GM18499 (cell line): Measurements from ENCODE around the gene C1QTNF2.
"Not testable (repeated sequence)": the region's sequence is repeated elsewhere in the genome, so short reads cannot be mapped to it uniquely, and the experiment has no call there.

Source experiments
- ATAC-seq: cut with Tn5 transposase; IDR thresholded peaks from one replicate; pipeline ENCODE4 v1.9.1; 2021; ENCODE audit warnings: moderate number of reproducible peaks; ENCODE audit not compliant: insufficient read depth, unreplicated experiment

The C1QTNF2 gene

DNA sequence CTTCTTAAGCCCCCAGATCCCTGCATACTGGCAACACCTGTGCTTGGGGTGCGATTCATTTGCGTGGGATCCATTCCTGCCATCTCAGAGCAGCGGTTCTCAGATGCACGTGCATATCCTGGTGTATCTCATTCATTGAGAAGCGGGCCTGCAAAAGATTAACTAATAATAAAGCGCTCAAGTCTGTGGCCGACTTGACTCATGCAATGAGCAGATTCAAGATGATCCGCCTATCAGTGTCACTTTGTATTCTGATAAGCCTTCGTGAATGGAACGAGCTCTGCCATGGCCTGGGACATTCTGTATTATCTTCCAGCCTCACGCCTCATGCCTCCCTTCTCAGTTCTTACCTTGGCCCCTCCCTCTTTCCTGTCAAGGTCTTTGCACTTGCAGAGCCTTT, 22.3 kb downstream of the C1QTNF2 start:
- ATAC-seq = no peak

DNA sequence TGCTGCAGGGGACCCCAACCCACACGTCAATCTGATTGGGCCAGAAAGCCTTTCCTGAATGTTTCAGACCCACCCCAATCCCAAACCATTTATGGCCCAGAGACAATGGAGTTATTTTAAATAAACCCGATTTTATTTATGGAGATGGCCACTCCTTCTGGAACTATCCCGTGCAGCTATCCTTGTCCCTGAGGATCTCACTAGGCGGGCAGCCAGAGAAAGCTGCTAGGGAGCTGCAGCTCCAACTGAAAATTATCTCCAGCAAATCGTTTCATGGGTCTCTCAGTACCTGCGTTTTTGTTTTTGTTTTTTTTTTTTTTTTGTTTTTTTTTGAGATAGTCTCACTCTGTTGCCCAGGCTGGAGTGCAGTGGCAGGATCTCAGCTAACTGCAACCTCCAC, 23.0 kb downstream of the C1QTNF2 start:
- ATAC-seq = no peak

DNA sequence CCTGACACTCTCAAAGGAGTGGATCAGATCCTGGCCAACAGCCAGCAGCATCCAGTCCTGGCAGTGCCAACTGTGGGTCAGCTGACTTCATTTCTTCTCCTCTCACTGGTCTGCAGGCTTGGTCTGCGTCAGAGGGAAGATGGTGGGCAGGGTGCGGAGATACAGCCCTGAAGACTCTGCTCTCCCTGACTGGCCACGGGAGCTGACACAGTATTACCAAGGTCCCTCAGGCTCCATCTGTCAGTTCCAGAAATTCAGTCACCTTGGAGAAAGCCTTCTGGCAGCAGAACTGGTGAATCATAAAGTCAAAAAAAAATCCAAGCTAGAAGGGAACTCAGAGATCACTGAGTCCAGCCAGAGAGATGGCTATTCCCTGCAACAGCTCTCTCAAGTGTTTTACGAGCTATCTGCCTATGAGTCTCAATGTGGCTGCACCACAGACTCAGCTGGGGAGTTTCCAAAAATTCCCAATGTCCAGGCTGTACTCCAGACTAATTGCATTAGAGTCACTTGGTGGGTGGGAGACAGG, 27.9 kb downstream of the C1QTNF2 start:
- no peak for ATAC-seq

DNA sequence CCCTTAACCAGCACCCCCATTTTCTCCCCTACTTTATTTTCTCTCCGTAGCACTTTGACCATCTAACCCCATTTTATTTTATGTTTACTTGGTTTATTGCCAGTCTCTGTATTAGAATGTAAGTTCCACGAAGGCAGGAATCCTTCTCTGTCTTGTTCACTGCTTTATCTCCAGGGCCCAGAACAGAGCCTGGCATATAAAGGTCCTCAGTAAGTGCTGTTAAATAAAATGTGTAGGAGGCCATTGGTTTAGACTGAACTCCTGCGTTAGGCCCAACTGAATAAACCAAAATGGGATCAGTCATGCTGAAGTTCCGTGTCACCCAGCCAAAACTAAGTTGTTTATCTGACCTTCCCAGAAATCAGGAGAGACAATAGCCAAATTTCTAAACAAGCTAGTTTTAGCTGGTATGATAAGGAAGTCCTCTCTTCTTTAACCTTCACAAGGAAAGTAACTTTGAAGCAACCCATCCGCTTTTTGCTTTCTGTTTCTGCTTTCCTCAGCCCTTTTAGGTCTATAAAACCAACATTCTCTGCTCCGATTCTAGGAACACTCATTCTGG, 29.0 kb downstream of the C1QTNF2 start:
- ATAC-seq = no peak

DNA sequence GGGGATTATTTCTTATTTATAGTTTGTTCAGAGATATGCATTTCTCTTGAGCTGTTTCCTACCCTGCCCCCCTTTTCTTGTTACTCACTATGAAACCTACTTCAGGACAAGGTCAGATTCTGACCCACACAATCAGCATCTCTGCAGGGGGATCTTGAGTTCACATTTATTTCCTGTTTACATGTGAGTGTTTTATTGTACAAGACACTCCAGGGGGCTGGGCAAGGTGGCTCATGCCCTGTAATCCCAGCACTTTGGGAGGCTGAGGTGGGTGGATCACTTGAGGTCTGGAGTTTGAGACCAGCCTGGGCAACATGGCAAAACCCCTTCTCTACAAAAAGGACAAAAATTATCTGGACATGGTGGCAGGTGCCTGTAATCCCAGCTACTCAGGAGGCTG, 29.9 kb downstream of the C1QTNF2 start:
- ATAC-seq = not testable (repeated sequence)

DNA sequence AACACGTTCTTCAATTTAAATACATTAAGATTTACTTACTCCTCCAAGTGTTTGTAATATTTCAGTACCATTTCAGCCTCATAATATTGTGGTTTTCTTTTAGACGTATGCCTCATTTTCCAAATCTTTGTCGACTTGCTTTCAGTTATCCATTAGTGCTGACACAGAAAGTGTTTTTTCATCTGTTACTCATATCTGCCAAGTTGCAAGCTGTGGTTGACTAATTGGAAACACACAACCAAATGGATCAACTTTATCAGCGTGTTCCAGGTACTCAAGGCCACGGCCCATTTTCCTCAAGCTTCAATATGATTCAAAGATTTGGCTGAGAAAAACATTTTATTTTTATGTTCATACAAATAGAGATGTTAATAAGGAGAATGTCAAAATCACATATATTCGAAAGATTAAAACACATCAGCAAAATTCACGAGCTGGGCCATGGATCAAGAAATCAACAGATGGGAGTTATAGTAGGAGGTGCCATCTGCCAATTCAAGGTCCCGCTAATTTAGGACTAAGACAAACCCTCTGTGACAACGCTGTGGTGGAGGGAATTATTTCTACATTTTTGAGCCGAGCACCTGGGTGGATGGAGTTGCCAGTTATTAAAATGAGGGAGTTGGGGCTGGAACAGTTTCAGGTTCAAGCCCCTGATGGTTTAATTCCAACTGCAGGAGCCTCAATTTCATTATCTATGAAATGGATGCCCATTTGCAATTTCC, 30.9 kb downstream of the C1QTNF2 start:
- no peak for ATAC-seq

DNA sequence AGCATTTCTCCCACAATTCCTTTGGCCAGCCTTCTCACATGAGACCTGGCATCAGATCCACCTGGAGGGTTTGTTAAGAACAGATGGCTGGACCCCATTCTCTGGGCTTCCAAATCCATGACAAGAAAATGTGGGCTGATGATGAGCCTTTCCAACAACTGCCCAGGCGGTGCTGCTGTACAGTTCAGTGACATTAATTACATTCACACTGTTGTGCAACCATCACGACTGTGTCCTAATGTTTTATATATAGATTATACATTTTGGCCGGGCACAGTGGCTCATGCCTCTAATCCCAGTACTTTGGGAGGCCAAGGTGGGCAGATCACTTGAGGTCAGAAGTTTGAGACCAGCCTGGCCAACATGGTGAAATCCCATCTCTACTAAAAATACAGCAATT, 35.7 kb downstream of the C1QTNF2 start:
- not testable (repeated sequence) for ATAC-seq

DNA sequence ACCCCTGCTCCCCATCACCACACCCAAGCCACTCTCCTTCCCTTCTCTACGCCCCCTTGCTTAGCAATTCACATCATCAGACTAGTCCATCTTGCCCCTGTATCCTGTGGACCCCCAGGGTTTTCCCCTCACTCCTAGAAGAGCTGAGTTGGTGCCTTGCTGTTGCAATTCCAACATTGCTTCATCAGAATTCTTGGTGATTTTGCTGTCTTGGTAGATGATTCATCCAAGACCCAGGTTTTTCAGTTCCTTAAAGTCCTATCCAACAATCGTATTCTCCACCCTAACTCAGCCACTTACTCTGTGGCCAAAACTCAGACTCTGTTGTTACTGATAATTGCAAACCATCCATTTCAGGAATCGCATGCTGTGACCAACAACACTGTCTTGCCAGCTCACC, 36.7 kb downstream of the C1QTNF2 start:
- ATAC-seq = no peak

DNA sequence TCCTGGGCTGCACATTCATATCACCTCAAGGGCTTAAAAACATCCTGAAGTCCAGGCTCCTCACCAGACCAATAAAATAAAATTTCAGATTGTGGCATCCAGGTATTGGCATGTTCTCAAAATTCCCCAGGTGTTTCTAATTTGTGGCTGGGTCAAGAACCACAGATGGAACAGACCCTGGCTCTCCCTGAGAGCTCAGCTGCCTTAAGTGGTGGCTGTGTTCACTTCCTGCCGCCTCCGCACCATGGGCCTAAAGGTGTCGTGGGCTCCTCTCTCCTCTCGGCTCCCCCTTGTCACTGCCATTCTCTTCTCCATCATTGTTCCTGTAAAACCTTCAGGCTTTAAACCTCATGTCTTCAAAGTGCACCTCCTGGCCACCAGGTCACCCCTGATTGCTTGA, 40.2 kb downstream of the C1QTNF2 start:
- no peak for ATAC-seq

DNA sequence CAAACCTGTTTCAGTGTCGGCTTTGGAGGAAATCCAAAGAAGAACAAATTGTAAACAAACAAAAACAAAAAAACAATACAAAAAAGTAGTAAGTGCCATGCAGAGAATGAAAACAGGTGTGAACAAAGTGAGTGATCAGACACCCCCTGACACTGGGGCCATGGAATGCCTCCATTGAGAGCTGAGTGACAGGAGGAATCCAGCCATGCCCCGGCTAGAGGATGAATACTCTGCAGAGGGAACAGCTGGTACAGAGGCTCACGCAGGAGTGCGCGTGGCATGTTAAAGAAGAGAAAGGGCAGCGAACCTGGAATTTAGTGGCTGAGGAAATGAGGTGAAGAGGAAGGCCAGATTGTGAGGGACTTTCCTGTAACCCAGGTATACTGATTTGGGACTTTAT, 42.6 kb downstream of the C1QTNF2 start:
- no peak for ATAC-seq

DNA sequence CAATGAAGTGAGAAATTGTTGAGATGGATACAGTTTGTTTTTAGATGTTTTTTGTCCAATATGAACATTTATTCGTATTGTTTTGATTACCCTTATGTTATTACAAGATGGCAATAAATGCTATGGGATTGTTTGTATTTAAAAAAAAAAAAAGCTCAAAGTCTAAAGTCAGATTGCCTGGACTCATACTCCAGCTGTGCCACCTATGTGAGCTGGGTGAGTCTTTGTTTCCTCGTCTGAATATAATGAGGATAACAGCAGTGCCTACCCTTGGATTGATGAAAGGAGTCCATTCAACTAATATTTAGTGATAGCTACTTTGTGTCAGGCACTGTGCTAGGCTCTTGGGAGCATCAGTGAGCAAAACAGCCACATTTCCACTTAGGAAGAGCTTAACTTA, 43.4 kb downstream of the C1QTNF2 start:
- ATAC-seq = no peak

DNA sequence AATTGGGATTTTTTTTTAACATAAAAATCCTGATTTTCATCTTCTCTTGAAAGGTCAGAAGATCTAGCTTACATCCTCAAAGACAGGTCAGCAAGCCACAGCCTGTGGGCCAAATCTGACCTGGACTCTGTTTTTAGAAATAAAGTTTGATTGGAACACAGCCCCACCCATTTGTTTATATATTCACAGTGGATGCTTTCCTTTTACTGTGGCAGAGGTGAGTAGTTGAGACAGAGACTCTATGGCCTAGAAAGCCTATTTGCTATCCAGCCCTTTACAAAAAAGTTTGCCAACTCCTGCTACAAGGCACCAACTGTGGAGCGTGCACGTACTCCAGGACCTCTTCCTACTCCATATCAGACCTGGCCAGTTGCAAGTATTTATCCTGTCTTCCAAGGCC, 44.7 kb downstream of the C1QTNF2 start:
- ATAC-seq = no peak

DNA sequence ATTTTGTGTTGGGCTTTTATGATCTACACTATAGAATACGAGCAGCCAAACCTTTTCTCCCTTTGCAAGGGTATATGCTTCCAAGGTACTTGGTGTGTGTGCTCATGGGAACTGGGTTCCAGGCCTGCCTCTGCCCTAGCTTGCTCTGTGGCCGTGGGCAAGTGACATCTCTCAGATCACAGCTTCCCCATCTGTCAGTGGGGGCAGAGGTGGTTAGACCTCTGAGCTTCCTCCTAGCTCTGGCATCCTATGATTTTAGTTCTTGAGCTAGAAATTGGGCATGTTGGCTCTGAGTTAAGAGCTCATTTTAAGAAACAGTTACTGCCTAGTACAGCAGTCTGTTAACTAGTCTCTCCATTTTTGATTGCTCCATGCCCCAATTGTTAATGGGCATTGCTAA, 45.5 kb downstream of the C1QTNF2 start:
- no peak for ATAC-seq

DNA sequence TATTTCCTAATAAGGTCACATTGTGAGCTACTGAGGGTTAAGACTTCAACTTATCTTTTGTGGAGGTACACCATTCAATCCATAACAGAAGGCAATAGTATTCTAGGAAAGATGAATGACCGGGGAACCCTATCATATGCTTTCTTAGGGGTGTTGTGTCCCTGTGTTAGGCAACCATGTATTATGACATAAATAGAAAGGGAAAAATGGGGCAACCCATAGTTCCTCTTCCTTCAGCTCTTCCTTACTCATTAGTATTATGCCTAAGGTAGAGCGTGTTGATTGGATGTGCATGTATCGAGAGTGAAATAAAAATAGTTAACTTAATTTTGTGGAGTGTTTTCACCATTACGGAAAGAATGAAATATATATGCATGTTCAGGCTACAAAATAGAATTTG, 52.0 kb downstream of the C1QTNF2 start:
- ATAC-seq = no peak

DNA sequence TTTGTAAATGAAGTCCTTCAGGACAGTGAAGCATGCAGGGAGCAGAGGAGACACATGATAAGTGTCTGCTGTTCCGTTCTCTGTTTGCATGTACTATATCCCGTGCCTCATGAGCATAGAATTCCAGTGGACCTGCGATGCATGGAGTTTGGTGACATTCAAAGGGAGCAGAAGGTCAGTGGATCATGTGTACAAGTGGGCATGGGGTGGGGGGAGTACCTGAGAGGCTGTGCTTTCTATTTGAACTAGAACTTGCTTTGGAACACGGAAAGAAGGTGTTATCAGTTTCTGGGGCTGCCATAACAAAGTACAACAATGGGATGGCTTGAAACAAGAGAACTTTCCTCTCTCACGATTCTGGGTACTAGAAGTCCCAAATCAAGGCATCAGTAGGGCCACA, 53.0 kb downstream of the C1QTNF2 start:
- ATAC-seq = no peak

DNA sequence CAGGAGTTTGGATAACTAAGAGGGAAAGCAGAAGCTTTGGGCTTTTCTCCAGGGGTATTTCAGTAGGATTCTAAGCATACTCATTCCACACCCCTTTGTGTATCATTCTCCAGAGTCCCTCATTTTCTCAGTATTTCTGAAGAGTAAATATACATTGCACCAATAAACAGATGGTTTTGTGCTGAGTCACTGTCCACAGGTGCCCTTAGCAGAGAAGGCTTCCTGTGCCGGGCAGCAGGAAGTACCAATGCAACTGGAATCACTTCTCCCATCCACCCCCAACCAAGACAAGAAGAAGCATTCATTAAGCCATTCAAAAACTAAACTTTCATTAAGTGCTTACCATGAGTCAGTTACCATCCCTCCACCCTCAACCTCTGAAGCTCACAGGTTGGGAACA, 54.5 kb downstream of the C1QTNF2 start:
- ATAC-seq = no peak

DNA sequence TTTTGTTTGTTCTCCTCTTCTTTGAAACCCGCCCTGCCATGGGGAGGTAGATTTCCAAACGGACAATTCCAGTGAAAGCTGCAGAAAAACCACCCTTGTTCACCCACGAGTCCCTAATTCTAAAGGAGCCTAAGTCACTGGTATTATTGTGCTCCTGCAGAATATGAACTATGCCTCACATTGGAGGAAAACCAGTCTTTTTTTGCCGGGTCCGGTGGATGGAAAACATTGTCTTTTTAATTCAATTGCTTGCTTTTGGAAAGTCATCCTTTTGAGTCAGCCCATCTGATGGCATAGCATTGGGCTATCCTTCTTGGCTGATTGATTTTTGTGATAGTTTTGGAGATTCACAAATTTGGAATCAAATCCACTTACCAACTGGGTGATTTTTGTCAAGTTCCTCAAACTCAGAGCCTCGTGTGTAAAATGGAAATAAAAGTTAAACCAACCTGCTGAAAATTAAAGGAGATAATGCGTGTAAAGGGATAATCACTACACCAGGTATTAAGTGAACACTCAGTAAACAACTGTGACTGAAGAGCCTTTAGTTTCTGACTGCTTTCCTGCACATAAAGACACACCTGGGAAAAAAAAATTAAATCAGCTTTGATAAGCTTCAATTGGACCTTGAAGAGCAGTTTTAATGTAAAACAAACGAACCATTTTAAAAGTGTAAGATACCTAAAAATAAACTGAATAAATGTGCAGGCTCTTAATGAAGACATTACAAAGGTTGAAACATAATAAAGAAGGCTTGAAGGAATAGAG, 57.3 kb downstream of the C1QTNF2 start:
- ATAC-seq = no peak

DNA sequence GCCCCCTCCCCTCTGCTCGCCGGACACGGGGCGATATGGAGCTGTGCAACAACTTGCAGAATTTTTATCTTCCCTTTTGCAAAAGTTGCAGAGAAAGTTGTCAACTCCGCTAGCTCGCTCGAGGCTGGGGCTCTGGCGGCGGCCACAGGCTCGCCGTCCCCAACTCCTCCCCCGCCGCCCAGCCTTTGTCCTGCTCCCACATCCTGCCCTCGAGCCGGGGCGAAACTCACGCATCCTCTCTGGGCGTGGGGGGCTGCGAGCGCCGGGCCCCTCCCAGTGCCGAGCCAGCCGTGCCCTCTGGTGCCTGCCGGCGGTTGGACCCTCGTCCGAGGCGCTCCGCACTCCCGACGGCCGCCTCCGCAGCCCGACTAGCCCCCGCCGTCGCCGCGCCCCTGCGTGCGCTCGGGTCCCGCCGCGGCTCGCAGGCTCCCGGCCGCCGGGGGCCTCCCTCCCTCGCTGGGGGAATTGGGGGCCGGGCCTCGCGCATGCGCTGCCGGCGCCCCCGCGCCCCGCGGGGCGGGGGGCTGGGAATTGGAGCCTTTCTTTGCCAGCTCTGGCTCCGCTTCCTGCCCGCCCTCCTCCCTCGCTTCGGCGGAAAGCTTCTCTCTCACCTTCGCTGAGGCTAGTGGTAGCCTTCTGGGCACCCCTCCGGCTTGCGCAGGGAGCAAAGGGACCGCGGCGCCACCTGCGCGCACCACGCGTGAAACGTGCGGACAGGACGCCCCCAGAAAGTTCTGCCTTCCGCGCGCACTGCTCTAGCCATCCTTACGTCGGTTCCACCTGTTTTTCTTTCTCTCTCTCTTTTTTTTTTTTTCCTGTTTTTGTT, 58.1 kb downstream of the C1QTNF2 start, which contains the start of gene CCNJL:
TSS of gene CCNJL (minus strand) at position 431 of the 826 bp plus-strand sequence. CDS start 641 bp downstream, outside the sequence.
- ATAC-seq = no peak

DNA sequence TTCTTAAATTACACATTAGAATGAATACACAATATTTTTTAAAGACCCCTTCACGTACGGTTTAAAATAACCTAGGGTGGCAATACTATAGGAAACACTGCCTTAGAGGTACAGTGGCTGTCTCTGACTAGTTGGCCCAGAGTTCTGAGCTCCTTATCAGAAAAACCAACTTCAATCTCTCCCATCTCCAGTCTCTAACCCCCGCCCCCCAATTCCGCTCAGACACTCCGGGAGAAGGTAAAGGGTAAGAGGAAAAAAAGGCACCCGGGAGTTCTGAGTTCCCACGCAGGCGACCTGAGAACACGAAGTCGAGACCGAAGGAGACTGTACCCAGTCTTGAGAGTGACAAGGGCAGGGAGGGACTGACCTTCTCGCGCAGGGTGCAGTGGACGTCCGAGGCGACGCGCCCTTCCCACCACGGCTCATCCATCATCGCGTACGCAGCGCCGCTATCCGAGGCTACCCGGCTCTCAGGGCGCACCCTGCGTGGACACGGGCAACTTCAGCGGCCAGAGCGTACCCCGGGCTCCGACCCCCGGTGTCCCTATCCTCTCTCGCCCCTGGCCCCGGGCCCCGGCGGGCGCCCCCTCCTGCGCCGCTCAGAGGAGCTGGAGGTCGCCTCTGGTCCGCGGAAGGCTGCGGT, 58.8 kb downstream of the C1QTNF2 start:
- no peak for ATAC-seq
